ENCODE measurements around the gene HOXB8. TPM values are rescaled to one million over a fixed set of nuclear protein-coding genes. Genes with fewer than 3 reads are reported as not detected.
A peak's percentile ranks its signal among the peaks of the same experiment; 100 is the strongest.

Gene HOXB8
- total RNA-seq, 2 experiments from 2014 or later = not detected

- Mint-ChIP-seq H3K4me1 (ENCODE audit: low read depth) (peaks cover 29% of the 10 kb centered on the region), H3K4me3 (peak overlapping the region; percentile 59), H3K9me3 (no peaks in the 10 kb centered on the region), H3K27me3 (peaks cover 82% of the 10 kb centered on the region), H3K36me3 (ENCODE audit: low read depth) (no peaks in the 10 kb centered on the region), H3K27ac (no peak overlapping the region)
- ATAC-seq (peak; percentile 29), DNase-seq (peak; percentile 59)
- TF ChIP-seq CTCF (IDR thresholded peaks at IDR 0.05) = no peak
- ChIA-PET POLR2A (interaction anchor here (0.5 to 1.2 kb wide), 2 partner anchors 14 to 33 kb away, joined by 3 to 4 read pairs; no protein-coding TSS in a partner anchor), CTCF (interaction anchor here (0.9 to 4.7 kb wide), 8 partner anchors 8 to 333 kb away, joined by 3 to 45 read pairs (median 7); partner anchors contain the start of genes HOXB6 and HOXB9)
- intact Hi-C loops (cut with micrococcal nuclease) = no loop called here
Observed at GRCh38 chr17:48596000-48596734, 18.9 kb downstream of the HOXB8 start.

GRCh38 chr17:48595278-48595999, 19.7 kb downstream of the HOXB8 start:
- Mint-ChIP-seq H3K4me3 (no peak overlapping the region), H3K4me1 (ENCODE audit: low read depth) (peaks cover 29% of the 10 kb centered on the region), H3K27me3 (peaks cover 79% of the 10 kb centered on the region), H3K27ac (no peak overlapping the region), H3K36me3 (ENCODE audit: low read depth) (no peaks in the 10 kb centered on the region), H3K9me3 (no peaks in the 10 kb centered on the region)
- ATAC-seq = no peak
- no peak for TF ChIP-seq CTCF (IDR thresholded peaks at IDR 0.05)
- intact Hi-C loops (cut with micrococcal nuclease) = no loop called here
- ChIA-PET POLR2A (interaction anchor here (0.5 to 1.2 kb wide), 3 partner anchors 13 to 33 kb away, joined by 3 to 4 read pairs (median 3); no protein-coding TSS in a partner anchor), CTCF (interaction anchor here (1.2 to 5.7 kb wide), 14 partner anchors 8 to 515 kb away, joined by 3 to 59 read pairs (median 9); partner anchors contain the start of genes HOXB6, HOXB8 and HOXB9)
- no peak for DNase-seq

GRCh38 chr17:48594538-48595277, 20.4 kb downstream of the HOXB8 start:
- ATAC-seq (no peak), DNase-seq (no peak)
- no peak overlapping the region for H3K27ac Mint-ChIP-seq
- H3K27me3 Mint-ChIP-seq = peaks cover 79% of the 10 kb centered on the region
- no peaks in the 10 kb centered on the region for H3K9me3 Mint-ChIP-seq
- H3K4me1 Mint-ChIP-seq (ENCODE audit: low read depth) = peaks cover 31% of the 10 kb centered on the region
- H3K36me3 Mint-ChIP-seq (ENCODE audit: low read depth) = no peaks in the 10 kb centered on the region
- ChIA-PET POLR2A (interaction anchor here (0.6 to 1.2 kb wide), 3 partner anchors 14 to 297 kb away, joined by 3 to 4 read pairs (median 4); no protein-coding TSS in a partner anchor), CTCF (interaction anchor here (0.9 to 5.7 kb wide), 16 partner anchors 7 to 514 kb away, joined by 3 to 59 read pairs (median 9); partner anchors contain the start of genes HOXB6, HOXB8 and HOXB9)
- intact Hi-C loops (cut with micrococcal nuclease) = no loop called here
- TF ChIP-seq CTCF (IDR thresholded peaks at IDR 0.05) = no peak
- no peak overlapping the region for H3K4me3 Mint-ChIP-seq

- H3K27ac Mint-ChIP-seq = no peak overlapping the region
- CTCF ChIA-PET = interaction anchor here (0.7 to 5.7 kb wide), 47 partner anchors 13 to 568 kb away, joined by 3 to 59 read pairs (median 6); partner anchors contain the start of genes HOXB6 and HOXB8
Observed at GRCh38 chr17:48593840-48594537, 21.1 kb downstream of the HOXB8 start.

More at GRCh38 chr17:48593840-48594537, 21.1 kb downstream of the HOXB8 start:
- Mint-ChIP-seq H3K9me3 (no peaks in the 10 kb centered on the region), H3K4me3 (peak overlapping the region; percentile 67), H3K4me1 (ENCODE audit: low read depth) (peaks cover 35% of the 10 kb centered on the region), H3K27me3 (peaks cover 77% of the 10 kb centered on the region), H3K36me3 (ENCODE audit: low read depth) (no peaks in the 10 kb centered on the region)
- intact Hi-C loops (cut with micrococcal nuclease) = no loop called here
- DNase-seq = peak; percentile 86
- TF ChIP-seq CTCF (IDR thresholded peaks at IDR 0.05) = peak; percentile 88
- peak; percentile 78 for ATAC-seq
- POLR2A ChIA-PET = interaction anchor here (0.6 to 0.9 kb wide), 2 partner anchors 32 to 296 kb away, joined by 3 to 4 read pairs; partner anchors contain the start of gene HOXB9
